ENCODE data around the gene ZSWIM8. TPM values are rescaled to one million over a fixed set of nuclear protein-coding genes. Genes with fewer than 3 reads are reported as not detected.

Gene ZSWIM8
- total RNA-seq, 2 donors from 2014 or later: 37.6 to 63.2 TPM

- H3K27me3 ChIP-seq: no peaks in the 10 kb centered on the region
- H3K4me1 ChIP-seq: peaks cover 0 to 23% of the 10 kb centered on the region in 2 donors
- no peak overlapping the region for H3K4me3 ChIP-seq
- no peak for TF ChIP-seq CTCF (IDR thresholded peaks at IDR 0.05)
- no peak for DNase-seq (ENCODE audit: low spot score)
- H3K27ac ChIP-seq: no peak overlapping the region
- peaks cover 16% of the 10 kb centered on the region for H3K36me3 ChIP-seq
- no peaks in the 10 kb centered on the region for H3K9me3 ChIP-seq
Measured at GRCh38 chr10:73813333-73813732, 27.9 kb downstream of the ZSWIM8 start.

GRCh38 chr10:73814276-73814895, 29.0 kb downstream of the ZSWIM8 start:
- peaks cover 9% of the 10 kb centered on the region for H3K36me3 ChIP-seq
- no peak for TF ChIP-seq CTCF (IDR thresholded peaks at IDR 0.05)
- no peak for DNase-seq (ENCODE audit: low spot score)
- no peaks in the 10 kb centered on the region for H3K9me3 ChIP-seq
- no peak overlapping the region for H3K27ac ChIP-seq
- peaks cover 0 to 25% of the 10 kb centered on the region in 2 donors for H3K4me1 ChIP-seq
- no peaks in the 10 kb centered on the region for H3K27me3 ChIP-seq
- H3K4me3 ChIP-seq: no peak overlapping the region

GRCh38 chr10:73814896-73815718, 29.7 kb downstream of the ZSWIM8 start:
- Histone ChIP-seq H3K4me1 (peaks cover 0 to 23% of the 10 kb centered on the region in 2 donors), H3K27me3 (no peaks in the 10 kb centered on the region), H3K36me3 (peaks cover 9% of the 10 kb centered on the region), H3K9me3 (no peaks in the 10 kb centered on the region), H3K4me3 (no peak overlapping the region), H3K27ac (peak overlapping the region; percentile 35 to 72)
- no peak for DNase-seq (ENCODE audit: low spot score)
- TF ChIP-seq CTCF (IDR thresholded peaks at IDR 0.05): peak in 1 of 2 donors; percentile 28

- no peaks in the 10 kb centered on the region for H3K27me3 ChIP-seq
- H3K9me3 ChIP-seq: no peaks in the 10 kb centered on the region
- DNase-seq (ENCODE audit: low spot score): no peak
- H3K27ac ChIP-seq: peak overlapping the region; percentile 35 to 72
- TF ChIP-seq CTCF (IDR thresholded peaks at IDR 0.05): no peak
- no peak overlapping the region for H3K4me3 ChIP-seq
- H3K4me1 ChIP-seq: peaks cover 0 to 17% of the 10 kb centered on the region in 2 donors
- H3K36me3 ChIP-seq: peaks cover 9% of the 10 kb centered on the region
Measured at GRCh38 chr10:73815719-73816030, 30.3 kb downstream of the ZSWIM8 start.

GRCh38 chr10:73816917-73817729, 31.7 kb downstream of the ZSWIM8 start:
- peaks cover 0 to 16% of the 10 kb centered on the region in 2 donors for H3K4me1 ChIP-seq
- peak overlapping the region; percentile 35 to 56 for H3K27ac ChIP-seq
- no peak overlapping the region for H3K4me3 ChIP-seq
- H3K9me3 ChIP-seq: no peaks in the 10 kb centered on the region
- no peak for DNase-seq (ENCODE audit: low spot score)
- TF ChIP-seq CTCF (IDR thresholded peaks at IDR 0.05): no peak
- H3K36me3 ChIP-seq: peaks cover 16% of the 10 kb centered on the region
- no peaks in the 10 kb centered on the region for H3K27me3 ChIP-seq

All from right atrium auricular region (tissue), 2 donors.